Mucosa of rectum (tissue), 2 donors: ENCODE measurements around the gene PIK3AP1.

ENCODE experiments used
- H3K27ac ChIP-seq, 2 donors: one replicate each; pipeline ENCODE4 v1.7.0; 2013; ENCODE audit warnings: inconsistent platforms in 2 of 2, low read depth in 2 of 2, low read length in 2 of 2
- H3K27me3 ChIP-seq, 2 donors: one replicate each; pipeline ENCODE4 v1.7.0; 2013; ENCODE audit warnings: low read length in 2 of 2; ENCODE audit not compliant: control insufficient read depth in 2 of 2, insufficient read depth in 2 of 2
- H3K36me3 ChIP-seq, 2 donors: one replicate each; pipeline ENCODE4 v1.7.0; 2013; ENCODE audit warnings: low read length in 2 of 2; ENCODE audit not compliant: control insufficient read depth in 2 of 2, insufficient read depth in 2 of 2
- H3K4me1 ChIP-seq, 2 donors: one replicate each; pipeline ENCODE4 v1.7.0; 2013; ENCODE audit warnings: low read length in 2 of 2, mild to moderate bottlenecking in 1 of 2; ENCODE audit not compliant: control insufficient read depth in 2 of 2, insufficient read depth in 2 of 2
- H3K4me3 ChIP-seq, 2 donors: one replicate each; pipeline ENCODE4 v1.7.0; 2013; ENCODE audit warnings: low read length in 2 of 2
- H3K9ac ChIP-seq, 2 donors: one replicate each; pipeline ENCODE4 v1.7.0; 2013; ENCODE audit warnings: low read length in 2 of 2, low read depth in 1 of 2, mild to moderate bottlenecking in 1 of 2
- H3K9me3 ChIP-seq, 2 donors: one replicate each; pipeline ENCODE4 v1.7.0; 2013; ENCODE audit warnings: low read length in 2 of 2; ENCODE audit not compliant: control insufficient read depth in 2 of 2
- donor health status: healthy.
- donor health status: Normal muscosa, but diverticular disease.

Gene PIK3AP1

DNA sequence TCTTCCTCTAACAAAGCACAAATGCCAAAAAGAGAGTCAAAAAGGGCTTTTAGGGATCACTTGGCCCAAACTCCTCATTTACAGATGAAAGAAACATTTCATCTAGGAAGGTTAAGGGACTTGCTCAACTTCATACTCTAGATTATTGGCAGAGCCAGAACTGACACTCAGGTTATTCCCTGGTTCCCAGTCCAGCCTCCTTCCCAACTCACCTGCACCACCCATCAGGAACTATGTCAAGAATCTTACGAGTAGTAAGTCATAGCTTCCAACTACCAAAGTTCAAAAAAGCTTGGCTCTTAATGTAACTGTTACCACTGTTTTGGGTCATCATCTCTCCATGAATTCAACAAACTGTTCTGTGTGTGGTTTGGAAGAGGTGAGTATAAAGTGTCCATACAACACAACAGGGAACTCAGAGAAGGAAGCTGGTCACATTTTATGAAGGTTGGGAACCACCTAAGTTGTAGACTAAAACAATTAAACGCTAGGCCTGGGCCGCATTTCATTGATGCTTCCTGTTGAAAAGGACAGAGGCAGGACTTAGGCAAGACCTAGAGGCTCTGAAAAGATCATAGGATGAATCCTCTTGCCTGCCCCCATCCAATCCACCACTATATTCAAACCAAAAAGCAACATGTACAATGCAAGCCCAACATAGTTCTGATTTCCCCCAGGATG lies 9.1 kb downstream of the PIK3AP1 start:
- no peaks in the 10 kb centered on the region for H3K4me1 ChIP-seq
- H3K4me3 ChIP-seq: no peak overlapping the region
- H3K27ac ChIP-seq: no peak overlapping the region
- H3K9ac ChIP-seq: no peak overlapping the region
- H3K36me3 ChIP-seq: no peaks in the 10 kb centered on the region
- H3K27me3 ChIP-seq: no peaks in the 10 kb centered on the region
- no peaks in the 10 kb centered on the region for H3K9me3 ChIP-seq

DNA sequence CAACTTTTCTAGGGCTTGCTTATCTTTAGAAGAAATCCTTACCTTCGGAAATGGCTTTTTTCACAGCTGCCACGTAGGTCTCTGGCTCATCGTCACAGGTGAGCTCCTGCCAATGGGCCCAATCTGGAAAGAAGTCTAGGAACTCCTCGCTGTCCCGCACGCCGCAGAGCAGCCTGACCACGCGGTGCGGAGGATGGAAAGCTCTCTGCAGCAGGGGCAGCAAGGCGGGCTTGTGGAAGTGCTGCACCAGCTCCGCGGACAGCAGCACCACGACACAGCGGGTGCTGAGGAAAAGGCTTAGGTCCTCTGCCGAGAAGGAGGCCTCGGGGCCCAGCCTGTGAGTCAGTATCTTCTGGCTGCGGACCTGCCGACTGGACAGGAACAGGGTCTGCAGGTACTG lies 10.8 kb downstream of the PIK3AP1 start:
- Histone ChIP-seq H3K27ac (no peak overlapping the region), H3K27me3 (no peaks in the 10 kb centered on the region), H3K4me3 (no peak overlapping the region), H3K9me3 (no peaks in the 10 kb centered on the region), H3K9ac (no peak overlapping the region), H3K36me3 (no peaks in the 10 kb centered on the region), H3K4me1 (no peaks in the 10 kb centered on the region)

DNA sequence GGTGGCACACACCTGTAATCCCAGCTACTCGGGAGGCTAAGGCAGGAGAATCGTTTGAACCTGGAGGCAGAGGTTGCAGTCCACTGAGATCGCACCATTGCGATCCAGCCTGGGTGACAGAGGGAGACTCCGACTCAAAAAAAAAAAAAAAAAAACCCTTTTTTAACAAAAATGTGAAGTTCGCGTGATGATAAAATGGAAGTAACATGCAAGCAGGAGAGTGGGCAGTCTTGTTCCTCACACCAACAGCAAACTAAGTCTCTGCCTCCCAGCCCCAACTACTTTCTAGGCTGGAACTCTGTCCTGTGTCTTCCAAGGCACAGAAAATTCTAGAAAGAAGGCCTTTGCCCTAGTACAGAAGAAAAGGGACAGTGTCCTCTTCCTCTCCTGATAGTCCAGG lies 11.3 kb downstream of the PIK3AP1 start:
- Histone ChIP-seq H3K9me3 (no peaks in the 10 kb centered on the region), H3K27ac (no peak overlapping the region), H3K4me1 (peaks cover 0 to 1% of the 10 kb centered on the region in 2 donors), H3K4me3 (no peak overlapping the region), H3K36me3 (no peaks in the 10 kb centered on the region), H3K9ac (no peak overlapping the region), H3K27me3 (no peaks in the 10 kb centered on the region)

- H3K36me3 ChIP-seq: no peaks in the 10 kb centered on the region
- H3K9ac ChIP-seq: no peak overlapping the region
- H3K4me1 ChIP-seq: peaks cover 0 to 4% of the 10 kb centered on the region in 2 donors
- no peak overlapping the region for H3K4me3 ChIP-seq
- H3K27me3 ChIP-seq: no peaks in the 10 kb centered on the region
- H3K9me3 ChIP-seq: no peaks in the 10 kb centered on the region
- H3K27ac ChIP-seq: no peak overlapping the region
Measured at GRCh38 chr10:96708456-96708855, 11.9 kb downstream of the PIK3AP1 start.

DNA sequence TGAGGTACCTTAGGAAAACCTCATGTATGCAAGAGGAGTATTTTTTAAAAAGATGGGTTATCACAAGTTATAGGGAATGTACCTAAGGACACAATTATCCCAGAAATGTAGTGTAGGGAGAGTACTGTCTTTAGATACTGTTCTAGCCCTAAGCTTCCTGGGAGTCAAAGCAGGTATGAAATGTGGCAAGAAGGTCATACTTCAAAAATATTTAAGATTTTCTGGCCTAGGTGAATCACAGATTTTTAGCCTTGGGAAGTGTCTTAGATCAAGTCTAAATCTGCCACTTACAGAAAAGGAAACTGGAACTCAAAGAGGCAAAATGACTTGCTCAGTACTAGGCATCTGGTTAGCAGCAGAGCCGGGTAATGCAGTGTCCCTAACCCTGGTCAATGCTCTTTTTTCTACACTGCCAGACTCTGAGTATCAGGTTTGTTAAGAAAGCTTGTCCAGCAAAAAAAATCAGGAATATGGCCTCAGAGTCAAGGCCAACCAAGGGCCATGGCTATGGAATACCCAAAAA lies 13.9 kb downstream of the PIK3AP1 start:
- Histone ChIP-seq H3K27me3 (no peaks in the 10 kb centered on the region), H3K9ac (no peak overlapping the region), H3K4me3 (no peak overlapping the region), H3K27ac (no peak overlapping the region), H3K4me1 (peaks cover 0 to 4% of the 10 kb centered on the region in 2 donors), H3K9me3 (no peaks in the 10 kb centered on the region), H3K36me3 (no peaks in the 10 kb centered on the region)

- Histone ChIP-seq H3K27ac (no peak overlapping the region), H3K4me3 (no peak overlapping the region), H3K36me3 (no peaks in the 10 kb centered on the region), H3K4me1 (peaks cover 0 to 4% of the 10 kb centered on the region in 2 donors), H3K27me3 (no peaks in the 10 kb centered on the region), H3K9me3 (no peaks in the 10 kb centered on the region), H3K9ac (no peak overlapping the region)
Measured at GRCh38 chr10:96705134-96705533, 15.2 kb downstream of the PIK3AP1 start.

- peaks cover 0 to 4% of the 10 kb centered on the region in 2 donors for H3K4me1 ChIP-seq
Measured at GRCh38 chr10:96704563-96704962, 15.8 kb downstream of the PIK3AP1 start.

DNA sequence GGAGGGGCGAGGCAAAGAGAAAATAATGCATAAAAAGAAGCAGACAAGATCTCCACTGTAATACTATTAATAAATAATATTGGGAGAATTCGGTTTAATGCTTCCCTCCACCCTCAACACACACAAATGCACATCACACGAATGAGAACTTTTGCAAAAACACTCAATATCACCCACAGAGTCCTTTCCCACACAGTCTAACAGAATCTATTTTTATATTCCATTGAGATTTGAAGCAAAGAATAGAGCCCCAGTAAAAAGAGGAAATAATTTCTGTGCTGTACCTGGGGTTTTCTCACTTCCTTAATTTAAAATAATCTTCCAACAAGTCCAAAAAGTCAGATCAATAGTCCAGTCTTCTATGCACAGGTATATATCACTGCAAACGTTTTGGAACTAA lies 17.0 kb downstream of the PIK3AP1 start:
- Histone ChIP-seq H3K9me3 (no peaks in the 10 kb centered on the region), H3K9ac (no peak overlapping the region), H3K27me3 (no peaks in the 10 kb centered on the region), H3K4me1 (peaks cover 0 to 4% of the 10 kb centered on the region in 2 donors), H3K4me3 (no peak overlapping the region), H3K27ac (no peak overlapping the region), H3K36me3 (no peaks in the 10 kb centered on the region)

More at GRCh38 chr10:96704563-96704962, 15.8 kb downstream of the PIK3AP1 start:
- H3K4me3 ChIP-seq: no peak overlapping the region
- no peaks in the 10 kb centered on the region for H3K36me3 ChIP-seq
- H3K27ac ChIP-seq: no peak overlapping the region
- no peak overlapping the region for H3K9ac ChIP-seq
- H3K9me3 ChIP-seq: no peaks in the 10 kb centered on the region
- no peaks in the 10 kb centered on the region for H3K27me3 ChIP-seq

DNA sequence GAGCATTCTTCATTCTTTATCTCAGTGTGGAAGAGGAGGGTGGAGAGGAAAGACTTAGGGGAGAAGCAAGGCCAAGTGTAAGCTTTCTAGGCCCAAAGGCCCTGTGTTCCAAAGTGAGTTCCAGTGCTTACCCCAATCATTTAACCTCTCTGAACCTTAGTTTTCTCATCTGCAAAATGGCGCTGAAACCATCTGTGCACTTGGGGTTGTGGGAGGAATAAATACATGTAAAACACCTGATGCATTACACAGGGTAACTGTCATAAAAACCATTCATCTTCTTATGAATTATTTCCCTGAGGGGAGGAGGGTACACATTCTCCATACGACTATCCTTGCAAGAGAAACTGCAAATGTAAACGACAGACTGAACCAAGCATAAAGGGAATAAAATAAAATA lies 19.0 kb downstream of the PIK3AP1 start:
- Histone ChIP-seq H3K36me3 (no peaks in the 10 kb centered on the region), H3K27me3 (no peaks in the 10 kb centered on the region), H3K9me3 (no peaks in the 10 kb centered on the region), H3K4me1 (peaks cover 0 to 4% of the 10 kb centered on the region in 2 donors), H3K27ac (no peak overlapping the region), H3K9ac (no peak overlapping the region), H3K4me3 (no peak overlapping the region)

DNA sequence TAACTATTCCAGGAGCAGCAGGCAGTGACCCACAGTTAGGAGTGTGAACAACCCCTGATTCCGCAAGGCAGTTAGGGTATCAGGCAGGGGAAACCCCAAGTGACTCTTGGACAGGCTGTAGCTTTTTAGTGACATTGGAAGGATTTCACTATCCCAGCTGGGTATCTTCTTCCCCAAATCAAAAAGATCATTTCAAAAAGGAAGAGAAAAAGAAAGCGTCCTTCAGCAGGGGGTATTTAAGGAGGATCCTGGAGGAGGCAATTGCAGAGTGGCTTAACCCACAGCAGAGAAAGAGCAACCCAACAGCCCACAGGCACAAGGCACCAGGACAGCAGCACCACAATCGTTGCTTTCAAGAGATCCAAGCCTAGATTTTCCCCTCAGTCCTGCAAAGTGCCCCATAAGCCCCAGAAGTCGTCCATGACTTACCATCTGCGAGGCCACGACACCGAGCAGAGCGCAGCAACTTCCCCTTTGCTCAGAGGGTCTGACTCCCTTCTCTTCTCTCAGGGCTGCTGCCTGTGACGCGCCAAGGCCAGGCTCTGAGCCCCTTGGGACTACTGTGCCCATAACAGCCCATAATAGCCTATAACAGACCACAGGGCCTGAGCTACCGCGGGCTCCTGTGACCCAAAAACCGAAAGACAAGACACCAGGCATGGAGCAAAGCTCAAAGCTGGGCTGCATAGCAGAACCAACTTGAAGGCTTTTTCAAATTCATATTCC lies 19.8 kb downstream of the PIK3AP1 start:
- Histone ChIP-seq H3K9me3 (no peaks in the 10 kb centered on the region), H3K27ac (peak overlapping the region in 1 of 2 donors; percentile 59), H3K27me3 (no peaks in the 10 kb centered on the region), H3K9ac (peak overlapping the region in 1 of 2 donors; percentile 47), H3K4me3 (peak overlapping the region in 1 of 2 donors; percentile 54), H3K4me1 (peaks cover 0 to 4% of the 10 kb centered on the region in 2 donors), H3K36me3 (no peaks in the 10 kb centered on the region)
